ENCODE results near the gene ADARB2. TPM values are rescaled to one million over a fixed set of nuclear protein-coding genes. Genes with fewer than 3 reads are reported as not detected.

Gene ADARB2
- total RNA-seq, 4 donors from 2014 or later: 0.13 to 6.1 (median 0.57) TPM

DNA sequence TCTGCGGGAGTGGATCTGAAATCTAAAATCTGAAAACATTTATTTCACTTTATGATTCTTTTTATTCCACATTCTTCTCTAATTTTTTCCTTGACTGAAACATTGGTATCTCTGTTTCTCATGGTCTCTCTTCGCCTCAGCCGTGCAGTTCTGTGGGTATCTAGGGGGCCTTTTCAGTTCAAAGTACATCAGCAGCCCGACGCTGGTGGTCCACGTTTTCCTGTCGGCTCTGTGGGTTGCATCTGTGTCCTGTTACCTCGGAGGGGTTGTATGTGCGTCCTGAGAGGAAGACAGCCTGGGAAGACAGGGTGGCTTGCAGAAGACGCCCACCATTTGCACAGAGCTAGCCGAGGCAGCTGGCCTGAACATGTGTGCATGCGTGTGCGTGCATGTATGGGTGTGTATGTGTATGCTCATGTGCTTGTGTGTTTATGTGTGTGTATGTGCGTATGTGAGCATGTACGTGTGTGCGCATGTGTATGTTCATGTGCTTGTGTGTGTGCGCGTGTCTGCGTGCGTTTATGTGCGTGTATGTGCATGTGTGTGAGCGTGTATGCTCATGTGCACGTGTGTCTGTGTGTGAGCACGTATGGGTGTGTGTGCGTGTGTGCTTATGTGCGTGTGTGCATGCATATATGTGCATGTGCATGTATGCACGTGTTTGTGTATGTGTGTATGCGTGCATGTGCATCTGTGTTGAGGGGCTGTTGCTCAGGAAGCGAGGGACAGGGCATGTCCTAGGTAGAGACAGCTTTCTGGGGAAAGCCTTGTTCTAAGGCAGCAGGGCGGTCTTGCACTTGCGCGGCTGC is 211.8 kb downstream of the ADARB2 start:
- ATAC-seq (ENCODE audit: low FRiP score) (no peak), DNase-seq (ENCODE audit: low spot score) (no peak)
- TF ChIP-seq, protein P1, sequence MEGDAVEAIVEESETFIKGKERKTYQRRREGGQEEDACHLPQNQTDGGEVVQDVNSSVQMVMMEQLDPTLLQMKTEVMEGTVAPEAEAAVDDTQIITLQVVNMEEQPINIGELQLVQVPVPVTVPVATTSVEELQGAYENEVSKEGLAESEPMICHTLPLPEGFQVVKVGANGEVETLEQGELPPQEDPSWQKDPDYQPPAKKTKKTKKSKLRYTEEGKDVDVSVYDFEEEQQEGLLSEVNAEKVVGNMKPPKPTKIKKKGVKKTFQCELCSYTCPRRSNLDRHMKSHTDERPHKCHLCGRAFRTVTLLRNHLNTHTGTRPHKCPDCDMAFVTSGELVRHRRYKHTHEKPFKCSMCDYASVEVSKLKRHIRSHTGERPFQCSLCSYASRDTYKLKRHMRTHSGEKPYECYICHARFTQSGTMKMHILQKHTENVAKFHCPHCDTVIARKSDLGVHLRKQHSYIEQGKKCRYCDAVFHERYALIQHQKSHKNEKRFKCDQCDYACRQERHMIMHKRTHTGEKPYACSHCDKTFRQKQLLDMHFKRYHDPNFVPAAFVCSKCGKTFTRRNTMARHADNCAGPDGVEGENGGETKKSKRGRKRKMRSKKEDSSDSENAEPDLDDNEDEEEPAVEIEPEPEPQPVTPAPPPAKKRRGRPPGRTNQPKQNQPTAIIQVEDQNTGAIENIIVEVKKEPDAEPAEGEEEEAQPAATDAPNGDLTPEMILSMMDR (IDR thresholded peaks at IDR 0.05): no peak

DNA sequence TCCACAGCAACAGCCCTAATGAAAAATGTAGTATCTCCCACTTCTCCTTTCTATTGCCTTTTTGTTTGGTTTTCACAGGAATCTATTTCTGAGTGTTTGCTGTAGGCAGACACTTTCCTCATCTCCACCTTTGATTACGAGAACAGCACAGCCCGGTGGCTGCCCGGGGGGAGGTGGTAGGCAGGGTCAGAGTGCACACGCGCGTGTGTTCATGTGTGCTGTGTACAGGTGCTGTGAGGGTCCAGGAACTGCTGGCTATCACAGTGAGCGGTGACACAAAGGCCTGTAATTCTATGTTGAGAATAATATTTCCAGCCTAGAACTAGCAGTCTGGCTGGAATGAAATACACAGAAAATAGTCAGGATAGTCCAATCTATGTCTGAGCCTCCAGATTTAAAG is 212.8 kb downstream of the ADARB2 start:
- no peak for DNase-seq (ENCODE audit: low spot score)
- no peak for ATAC-seq (ENCODE audit: low FRiP score)
- TF ChIP-seq, protein P1 (IDR thresholded peaks at IDR 0.05): no peak

DNA sequence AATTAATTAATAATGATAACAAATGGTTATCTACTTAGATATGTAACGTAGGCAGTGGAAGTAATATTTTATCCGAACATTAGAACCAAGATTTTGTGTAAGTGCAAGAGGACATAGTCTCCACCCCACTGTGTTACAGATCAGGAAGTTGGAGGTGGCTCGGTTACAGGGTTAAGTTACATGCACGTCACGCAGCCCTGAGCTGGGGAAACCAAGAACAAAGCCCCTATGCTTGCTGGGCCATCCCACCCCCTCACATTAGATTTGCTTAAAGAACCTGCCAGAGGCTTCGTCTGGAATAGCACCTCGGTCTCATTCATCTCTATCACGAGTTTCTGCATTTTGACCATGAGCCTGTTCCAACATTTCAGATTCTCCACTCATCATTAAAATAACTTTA is 214.1 kb downstream of the ADARB2 start:
- ATAC-seq (ENCODE audit: low FRiP score) (no peak), DNase-seq (ENCODE audit: low spot score) (no peak)
- TF ChIP-seq, protein P1 (IDR thresholded peaks at IDR 0.05): no peak

DNA sequence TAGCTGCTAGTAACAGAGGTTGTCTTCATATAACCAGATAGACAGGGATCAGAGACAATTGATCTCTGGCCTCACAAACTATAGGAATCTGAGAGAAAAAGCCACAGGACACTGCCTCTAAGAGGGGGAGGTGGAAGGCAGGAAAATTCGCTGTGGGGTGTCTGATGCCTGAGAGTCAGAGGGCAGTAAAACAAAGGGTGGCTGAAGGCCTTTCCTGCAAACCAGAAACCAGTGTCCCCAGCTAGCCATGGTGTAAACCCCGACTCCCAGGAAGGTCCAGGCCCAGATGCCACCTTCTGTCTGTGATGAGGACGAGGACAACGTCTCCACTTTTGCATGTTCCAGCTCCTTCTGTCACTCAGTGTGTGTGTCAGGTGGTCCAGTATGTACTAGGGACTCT is 215.1 kb downstream of the ADARB2 start:
- no peak for DNase-seq (ENCODE audit: low spot score)
- TF ChIP-seq, protein P1 (IDR thresholded peaks at IDR 0.05): no peak
- no peak for ATAC-seq (ENCODE audit: low FRiP score)

DNA sequence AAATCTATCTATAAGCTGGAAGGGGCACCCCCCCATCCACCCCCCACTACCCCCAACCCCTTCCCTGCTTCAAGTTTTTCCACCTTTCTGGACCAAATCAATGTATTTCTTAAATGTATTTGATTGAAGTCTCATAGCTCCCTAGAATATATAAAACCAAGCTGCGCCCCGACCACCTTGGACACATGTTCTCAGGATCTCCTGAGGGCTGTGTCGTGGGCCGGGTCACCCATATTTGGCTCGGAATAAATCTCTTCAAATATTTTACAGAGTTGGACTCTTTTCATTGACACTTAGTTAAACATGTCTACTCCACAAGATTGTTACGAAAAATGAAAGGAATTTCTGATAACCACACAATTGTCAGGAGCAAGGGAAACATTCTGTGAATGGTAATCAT is 215.6 kb downstream of the ADARB2 start:
- TF ChIP-seq, protein P1 (IDR thresholded peaks at IDR 0.05): no peak
- no peak for ATAC-seq (ENCODE audit: low FRiP score)
- DNase-seq (ENCODE audit: low spot score): no peak

DNA sequence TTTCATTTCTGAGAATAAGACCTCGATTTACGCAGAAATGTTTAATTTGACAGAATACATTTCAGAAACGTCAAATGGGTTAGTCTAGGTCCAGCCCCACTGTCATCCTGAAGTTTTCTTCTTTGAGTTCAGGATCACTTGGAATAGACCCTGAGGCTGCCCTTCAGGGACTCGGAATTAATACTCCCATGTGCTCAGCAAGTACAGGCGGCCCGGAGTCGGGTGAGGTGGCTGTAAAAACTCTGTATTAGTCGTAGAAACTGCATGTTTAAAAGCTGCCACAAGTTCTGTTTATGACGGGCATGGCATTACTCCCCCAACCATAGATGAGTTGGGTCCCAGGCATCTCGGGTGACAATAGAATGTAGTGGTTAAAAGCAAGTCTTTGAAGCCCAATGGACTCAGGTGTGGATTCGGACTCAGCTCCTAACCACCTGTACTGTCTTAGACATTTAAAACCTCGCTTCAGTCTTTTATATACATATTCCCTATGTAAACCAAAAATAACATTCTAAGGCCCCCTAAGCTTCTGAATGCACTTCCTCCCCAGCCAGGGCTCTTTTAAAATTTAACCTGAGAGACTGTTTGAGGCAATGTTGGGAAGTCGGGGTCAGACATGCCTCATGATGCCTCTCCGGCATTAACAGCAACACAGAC is 216.3 kb downstream of the ADARB2 start:
- no peak for ATAC-seq (ENCODE audit: low FRiP score)
- TF ChIP-seq, protein P1 (IDR thresholded peaks at IDR 0.05): no peak

DNA sequence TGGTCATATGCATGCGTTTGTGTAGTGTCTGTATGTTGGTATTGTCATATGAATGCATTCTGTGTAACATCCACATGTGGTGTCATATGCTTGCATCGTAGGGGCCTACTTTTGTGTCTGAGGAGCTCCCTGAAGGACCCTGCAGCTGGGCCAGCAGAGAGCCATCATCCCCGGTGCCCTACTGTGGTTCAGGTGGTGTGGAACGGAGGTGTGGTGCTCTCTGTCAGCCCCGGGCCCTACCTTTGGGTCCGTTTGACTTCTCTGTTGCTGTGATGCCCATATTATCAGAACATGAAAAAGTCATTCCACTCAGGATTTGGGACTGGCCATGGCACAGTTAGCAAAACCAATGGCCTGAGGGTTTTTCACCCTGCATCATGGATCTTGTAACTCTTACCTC is 217.9 kb downstream of the ADARB2 start:
- DNase-seq (ENCODE audit: low spot score) (no peak), ATAC-seq (ENCODE audit: low FRiP score) (no peak)
- TF ChIP-seq, protein P1 (IDR thresholded peaks at IDR 0.05): no peak

More for the DNA sequence above, 216.3 kb downstream of the ADARB2 start:
- DNase-seq (ENCODE audit: low spot score): no peak
